ENCODE measurements around the gene TMEM150C. TPM values are rescaled to one million over a fixed set of nuclear protein-coding genes. Genes with fewer than 3 reads are reported as not detected.

The TMEM150C gene
- total and polyA plus RNA-seq, 8 donors: 1.0 to 8.7 (median 3.0) TPM

- no peak overlapping the region for H3K4me3 ChIP-seq
- intact Hi-C loops (cut with DNase I): loop anchor here in 2 of 3 donors (5.0 to 10.0 kb wide), 2 partner anchors 272 to 275 kb away; no protein-coding TSS in a partner anchor
- H3K4me1 ChIP-seq: no peaks in the 10 kb centered on the region
- TF ChIP-seq CTCF (IDR thresholded peaks at IDR 0.05): peak; percentile 73 to 79 (median 76)
- FAIRE-seq: no peak
- no peaks in the 10 kb centered on the region for H3K27me3 ChIP-seq
- 4 to 5% methylated on average over 7 of the region's 7 CpGs for WGBS, 2 donors
- DNase-seq: peak; percentile 76 to 94 (median 84)
- no peaks in the 10 kb centered on the region for H3K9me3 ChIP-seq
- H3K27ac ChIP-seq: no peak overlapping the region
- ATAC-seq: peak; percentile 75 to 98 (median 94)
- H3K36me3 ChIP-seq: peaks cover 0 to 16% (median 0%) of the 10 kb centered on the region in 3 donors
These were observed 99.4 kb downstream of the TMEM150C start for GRCh38 chr4:82462415-82462831.

- no peak for FAIRE-seq
- DNase-seq: no peak
- ATAC-seq: no peak
- Histone ChIP-seq H3K9me3 (no peaks in the 10 kb centered on the region), H3K4me3 (no peak overlapping the region), H3K27ac (no peak overlapping the region), H3K36me3 (peaks cover 0 to 21% (median 0%) of the 10 kb centered on the region in 3 donors), H3K4me1 (no peaks in the 10 kb centered on the region), H3K27me3 (no peaks in the 10 kb centered on the region)
- no peak for TF ChIP-seq CTCF (IDR thresholded peaks at IDR 0.05)
- WGBS, 2 donors: 74 to 75% methylated on average over 2 of the region's 2 CpGs
- intact Hi-C loops (cut with DNase I): loop anchor here in 2 of 3 donors (5.0 to 10.0 kb wide), 2 partner anchors 273 to 276 kb away; no protein-coding TSS in a partner anchor
These were observed 100.1 kb downstream of the TMEM150C start for GRCh38 chr4:82461710-82462109.

- WGBS, 2 donors: 63 to 89% methylated on average over 2 of the region's 2 CpGs
These were observed 103.1 kb downstream of the TMEM150C start for GRCh38 chr4:82458729-82459128.

GRCh38 chr4:82457266-82457665, 104.5 kb downstream of the TMEM150C start:
- H3K27me3 ChIP-seq: no peaks in the 10 kb centered on the region
- no peak for DNase-seq
- intact Hi-C loops (cut with DNase I): no loop called here
- WGBS, 2 donors: 92 to 93% methylated on average over 7 of the region's 7 CpGs
- peaks cover 0 to 25% (median 0%) of the 10 kb centered on the region in 3 donors for H3K36me3 ChIP-seq
- no peak overlapping the region for H3K27ac ChIP-seq
- H3K4me3 ChIP-seq: no peak overlapping the region
- H3K9me3 ChIP-seq: no peaks in the 10 kb centered on the region
- no peaks in the 10 kb centered on the region for H3K4me1 ChIP-seq
- FAIRE-seq: no peak
- no peak for TF ChIP-seq CTCF (IDR thresholded peaks at IDR 0.05)
- ATAC-seq: no peak

More at GRCh38 chr4:82458729-82459128, 103.1 kb downstream of the TMEM150C start:
- FAIRE-seq (no peak), DNase-seq (no peak), ATAC-seq (no peak)
- Histone ChIP-seq H3K9me3 (no peaks in the 10 kb centered on the region), H3K27me3 (no peaks in the 10 kb centered on the region), H3K4me3 (no peak overlapping the region), H3K4me1 (no peaks in the 10 kb centered on the region), H3K36me3 (peaks cover 0 to 21% (median 0%) of the 10 kb centered on the region in 3 donors), H3K27ac (no peak overlapping the region)
- intact Hi-C loops (cut with DNase I): no loop called here
- no peak for TF ChIP-seq CTCF (IDR thresholded peaks at IDR 0.05)

DNA sequence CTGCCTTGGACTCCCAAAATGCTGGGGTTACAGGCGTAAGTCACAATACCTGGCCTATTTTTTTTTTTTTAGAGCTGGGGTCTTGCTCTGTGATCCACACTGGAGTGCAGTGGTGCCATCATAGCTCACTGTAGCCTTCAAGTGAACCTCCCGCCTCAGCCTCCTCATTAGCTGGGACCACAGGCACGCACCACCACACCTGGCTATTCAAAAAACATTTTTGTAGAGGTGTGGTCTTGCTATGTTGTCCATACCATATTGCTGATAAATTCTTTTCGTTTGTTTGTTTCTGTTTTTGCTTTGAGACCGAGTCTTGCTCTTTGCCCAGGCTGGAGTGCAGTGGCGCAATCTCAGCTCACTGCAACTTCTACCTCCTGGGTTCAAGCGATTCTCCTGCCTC, 109.8 kb downstream of the TMEM150C start:
- Histone ChIP-seq H3K4me3 (no peak overlapping the region), H3K27me3 (no peaks in the 10 kb centered on the region), H3K9me3 (no peaks in the 10 kb centered on the region), H3K27ac (no peak overlapping the region), H3K4me1 (no peaks in the 10 kb centered on the region), H3K36me3 (peaks cover 3 to 23% (median 3%) of the 10 kb centered on the region in 3 donors)
- DNase-seq (no peak), FAIRE-seq (no peak), ATAC-seq (no peak)
- WGBS, 2 donors: 95 to 96% methylated on average over 7 of the region's 7 CpGs
- no peak for TF ChIP-seq CTCF (IDR thresholded peaks at IDR 0.05)
- intact Hi-C loops (cut with DNase I): no loop called here
